ENCODE data around the gene BABAM2. TPM values are rescaled to one million over a fixed set of nuclear protein-coding genes. Genes with fewer than 3 reads are reported as not detected.

The BABAM2 gene
- total and polyA plus RNA-seq, 3 experiments from 2014 or later = 59.4 to 66.7 (median 65.6) TPM

Other genes starting within 250 kb of the BABAM2 start
- gene SUPT7L, start 227.1 kb upstream of the BABAM2 start, total RNA-seq = 10 to 100 TPM; 31.1 to 33.6 TPM
- gene SUPT7L, start 227.1 kb upstream of the BABAM2 start, polyA plus RNA-seq = 24.6 TPM
- gene SLC4A1AP, start 226.8 kb upstream of the BABAM2 start, total RNA-seq = 10 to 100 TPM; 28.6 to 29.6 TPM
- 29.1 TPM for gene SLC4A1AP, start 226.8 kb upstream of the BABAM2 start, polyA plus RNA-seq
- gene MRPL33, start 119.0 kb upstream of the BABAM2 start, total RNA-seq = 10 to 100 TPM; 85.8 to 90.0 TPM
- gene MRPL33, start 119.0 kb upstream of the BABAM2 start, polyA plus RNA-seq = 251 TPM
- gene RBKS, start 342 bp upstream of the BABAM2 start, total RNA-seq = 1 to 10 TPM; 2.1 to 2.9 TPM
- gene RBKS, start 342 bp upstream of the BABAM2 start, polyA plus RNA-seq = 4.7 TPM

Data from CD8-positive, alpha-beta memory T cell (primary cell).